ENCODE measurements around the gene ESCO1.

The ESCO1 gene

DNA sequence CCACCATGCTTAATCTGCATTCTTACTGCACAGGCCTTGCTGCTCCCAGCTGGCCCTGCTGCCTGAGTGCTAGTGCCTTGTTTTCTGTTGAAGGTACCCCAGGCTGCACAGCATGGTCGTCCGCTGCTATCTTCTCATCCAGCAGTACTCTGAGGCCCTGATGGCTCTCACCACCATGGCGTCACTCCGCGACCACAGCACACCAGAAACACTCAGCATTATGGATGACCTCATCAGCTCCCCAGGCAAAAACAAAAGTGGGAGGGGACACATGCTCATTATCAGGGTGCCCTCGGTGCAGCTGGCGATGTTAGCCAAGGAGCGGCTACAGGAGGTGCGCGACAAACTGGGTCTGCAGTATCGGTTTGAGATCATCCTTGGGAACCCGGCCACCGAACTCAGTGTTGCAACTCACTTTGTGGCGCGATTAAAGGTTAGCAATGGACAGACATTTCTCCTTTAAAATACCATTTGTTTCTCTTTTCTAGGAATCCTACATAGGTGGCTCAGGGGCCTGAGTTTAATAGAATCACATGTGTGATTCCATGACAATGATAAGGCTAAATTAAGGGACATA lies 110.5 kb downstream of the ESCO1 start:
- DNase-seq = no peak

- DNase-seq = peak; percentile 44
Observed at GRCh38 chr18:21489119-21489750, 111.3 kb downstream of the ESCO1 start.

GRCh38 chr18:21486905-21487437 lies 113.5 kb downstream of the ESCO1 start:
- no peak for DNase-seq

DNA sequence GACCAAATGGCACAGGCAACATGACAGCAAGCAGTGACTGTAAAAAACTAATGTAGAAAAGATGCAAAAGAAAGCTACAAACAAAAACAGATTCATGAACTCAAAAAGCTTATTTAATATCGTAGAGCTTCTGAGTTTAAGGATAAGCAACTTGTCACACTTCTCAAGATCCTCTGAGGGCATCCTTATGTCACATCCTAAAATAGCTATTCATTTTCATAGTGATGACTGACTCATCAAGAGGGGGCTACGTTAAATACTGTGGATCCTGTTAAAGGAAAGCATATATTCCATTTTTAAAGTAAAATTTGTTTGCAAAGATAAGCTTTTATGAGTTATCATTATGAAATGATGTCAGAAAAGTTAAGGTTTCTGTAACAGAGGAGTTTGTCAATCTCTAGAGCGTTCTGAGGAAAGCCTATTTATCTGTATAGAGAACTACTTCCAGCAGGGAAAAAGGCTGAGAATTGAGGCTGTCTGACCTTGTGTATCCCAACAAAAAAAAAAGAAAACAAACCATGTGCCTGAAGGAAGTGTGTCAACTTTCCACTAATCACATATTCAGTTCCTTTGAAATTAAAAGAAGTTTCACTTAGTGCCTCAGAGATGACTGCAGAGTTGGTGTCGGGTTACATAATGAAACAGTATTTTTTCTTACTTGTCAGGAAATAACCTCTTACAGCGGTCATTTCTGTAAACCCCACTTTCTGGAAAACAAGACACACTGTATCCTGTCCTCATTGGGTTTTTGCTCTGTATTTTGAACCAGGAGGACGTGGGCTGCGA lies 115.5 kb downstream of the ESCO1 start:
- DNase-seq = peak; percentile 31

DNA sequence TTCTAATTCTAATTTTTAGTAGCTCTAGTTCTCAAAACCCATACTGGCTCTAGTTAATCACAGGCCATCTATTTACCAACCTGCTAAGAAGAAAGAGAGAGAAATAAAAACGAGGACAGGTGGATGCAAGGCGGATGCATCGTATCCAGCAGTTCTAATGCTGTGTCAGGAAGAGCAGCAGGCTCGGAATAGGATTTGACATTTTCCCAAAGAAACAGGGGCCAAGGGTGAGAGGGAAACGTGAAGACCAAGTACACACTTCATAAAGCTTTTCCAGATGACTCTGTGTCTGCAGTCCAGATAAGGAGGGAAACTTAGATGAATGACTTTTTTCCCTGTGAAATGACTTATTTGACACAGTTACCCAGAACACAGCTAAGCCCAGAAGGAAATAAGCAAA lies 117.5 kb downstream of the ESCO1 start:
- DNase-seq = no peak

- no peak for DNase-seq
Observed at GRCh38 chr18:21481739-21482138, 118.8 kb downstream of the ESCO1 start.

DNA sequence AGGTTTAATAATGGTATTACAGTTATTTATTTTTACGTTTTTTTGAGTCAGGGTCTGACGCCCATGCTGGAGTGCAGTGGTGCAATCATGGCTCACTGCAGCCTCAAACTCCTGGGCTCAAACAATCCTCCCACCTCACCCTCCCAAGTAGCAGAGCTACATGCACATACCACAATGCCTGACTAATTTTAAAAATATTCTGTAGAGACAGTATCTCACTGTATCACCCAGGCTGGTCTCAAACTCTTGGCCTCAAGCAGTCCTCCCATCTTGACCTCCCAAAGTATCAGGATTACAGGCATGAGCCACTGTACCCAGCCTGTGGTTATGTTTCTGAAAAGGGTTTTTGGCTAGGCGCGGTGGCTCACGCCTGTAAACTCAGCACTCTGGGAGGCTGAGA lies 120.8 kb downstream of the ESCO1 start:
- DNase-seq = no peak
